GM18858 (cell line): ENCODE measurements around the gene TEX19.
"Not testable (repeated sequence)": the region's sequence is repeated elsewhere in the genome, so short reads cannot be mapped to it uniquely, and the experiment has no call there.

Experiments
- ATAC-seq: cut with Tn5 transposase; IDR thresholded peaks from one replicate; pipeline ENCODE4 v1.9.1; 2021; ENCODE audit not compliant: unreplicated experiment

The TEX19 gene

GRCh38 chr17:82374626-82375331 lies 15.7 kb downstream of the TEX19 start:
- ATAC-seq = no peak

- ATAC-seq = no peak
These were observed 16.5 kb downstream of the TEX19 start for GRCh38 chr17:82375359-82376041.

- no peak for ATAC-seq
These were observed 17.1 kb downstream of the TEX19 start for GRCh38 chr17:82376042-82376730.

GRCh38 chr17:82377294-82377693 lies 18.2 kb downstream of the TEX19 start:
- not testable (repeated sequence) for ATAC-seq

GRCh38 chr17:82377924-82378740 lies 19.1 kb downstream of the TEX19 start:
- ATAC-seq = no peak

- no peak for ATAC-seq
These were observed 19.6 kb downstream of the TEX19 start for GRCh38 chr17:82378741-82379021.

- no peak for ATAC-seq
These were observed 22.0 kb downstream of the TEX19 start for GRCh38 chr17:82380860-82381702.

- ATAC-seq = not testable (repeated sequence)
These were observed 22.6 kb downstream of the TEX19 start for GRCh38 chr17:82381703-82382009.

- ATAC-seq = not testable (repeated sequence)
These were observed 23.3 kb downstream of the TEX19 start for GRCh38 chr17:82382220-82382932.

- no peak for ATAC-seq
These were observed 23.8 kb downstream of the TEX19 start for GRCh38 chr17:82382933-82383255.

- no peak for ATAC-seq
These were observed 24.4 kb downstream of the TEX19 start for GRCh38 chr17:82383411-82383810.

GRCh38 chr17:82384051-82384729 lies 25.1 kb downstream of the TEX19 start:
- no peak for ATAC-seq

GRCh38 chr17:82384730-82385481 lies 25.9 kb downstream of the TEX19 start:
- no peak for ATAC-seq

GRCh38 chr17:82385559-82386254 lies 26.7 kb downstream of the TEX19 start:
- ATAC-seq = no peak

- no peak for ATAC-seq
These were observed 27.3 kb downstream of the TEX19 start for GRCh38 chr17:82386255-82386831.

GRCh38 chr17:82386881-82387704 lies 28.0 kb downstream of the TEX19 start:
- no peak for ATAC-seq

GRCh38 chr17:82387705-82388106 lies 28.7 kb downstream of the TEX19 start:
- ATAC-seq = no peak
